IPS-11a (cell line): ENCODE results near the gene CASQ1.

ENCODE experiments used
- H3K4me3 ChIP-seq: one replicate; pipeline ENCODE4 v1.5.1; 2013; ENCODE audit warnings: low read depth, low read length, control low read depth

The CASQ1 gene

DNA sequence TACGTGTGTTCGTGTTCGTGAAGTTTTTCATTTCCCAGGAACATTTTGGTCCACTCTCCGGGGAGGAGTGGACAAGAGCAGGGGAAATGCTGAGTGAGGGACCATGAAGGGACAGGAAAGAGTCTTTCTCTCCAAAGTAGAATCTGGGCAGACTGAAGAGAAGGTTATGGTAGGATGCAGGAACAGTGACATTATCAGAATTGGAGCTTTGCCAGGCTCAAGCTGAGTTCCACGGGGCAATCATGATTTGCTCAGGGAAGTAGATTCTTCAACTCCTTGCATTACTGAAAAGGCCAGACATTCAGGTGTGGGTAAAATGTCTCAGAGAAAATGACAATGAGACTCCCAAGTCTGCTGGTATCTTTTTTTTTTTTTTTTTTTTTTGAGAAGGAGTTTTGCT, 22.4 kb upstream of the CASQ1 start:
- H3K4me3 ChIP-seq: no peak overlapping the region

DNA sequence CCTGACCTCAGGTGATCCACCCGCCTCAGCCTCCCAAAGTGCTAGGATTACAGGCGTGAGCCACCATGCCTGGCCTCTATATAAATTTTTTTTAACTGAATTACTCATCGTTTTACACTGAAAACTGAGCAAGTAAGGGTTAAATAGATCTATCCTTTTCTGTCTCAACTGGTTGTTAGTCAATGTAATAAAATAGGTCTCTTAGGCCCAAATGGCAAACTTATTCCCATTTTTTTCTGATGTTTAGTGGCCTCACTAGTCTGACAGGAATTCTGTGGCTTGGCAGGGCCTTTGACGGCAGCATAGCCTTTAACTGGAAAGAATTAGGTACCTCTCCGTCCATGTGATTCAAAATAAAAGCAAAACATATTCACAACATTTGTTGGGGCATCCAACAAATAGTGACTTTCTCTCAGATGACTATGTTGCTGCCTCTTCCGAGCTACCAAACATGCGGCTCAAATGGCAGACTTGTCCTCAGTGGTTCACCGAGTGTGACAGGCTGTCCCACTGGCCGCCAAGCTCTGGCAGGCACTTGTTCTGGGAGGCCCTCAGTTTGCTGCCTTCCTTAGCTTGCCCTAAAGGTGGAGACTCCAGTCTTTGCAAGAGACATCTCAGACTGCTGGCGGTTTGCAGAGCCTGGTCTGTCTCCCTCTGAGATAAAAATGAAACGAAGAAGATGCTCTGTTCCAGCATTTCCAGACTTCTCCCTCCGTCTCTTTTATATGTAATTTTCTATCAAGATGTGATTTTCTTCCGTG, 21.6 kb upstream of the CASQ1 start:
- H3K4me3 ChIP-seq: no peak overlapping the region

DNA sequence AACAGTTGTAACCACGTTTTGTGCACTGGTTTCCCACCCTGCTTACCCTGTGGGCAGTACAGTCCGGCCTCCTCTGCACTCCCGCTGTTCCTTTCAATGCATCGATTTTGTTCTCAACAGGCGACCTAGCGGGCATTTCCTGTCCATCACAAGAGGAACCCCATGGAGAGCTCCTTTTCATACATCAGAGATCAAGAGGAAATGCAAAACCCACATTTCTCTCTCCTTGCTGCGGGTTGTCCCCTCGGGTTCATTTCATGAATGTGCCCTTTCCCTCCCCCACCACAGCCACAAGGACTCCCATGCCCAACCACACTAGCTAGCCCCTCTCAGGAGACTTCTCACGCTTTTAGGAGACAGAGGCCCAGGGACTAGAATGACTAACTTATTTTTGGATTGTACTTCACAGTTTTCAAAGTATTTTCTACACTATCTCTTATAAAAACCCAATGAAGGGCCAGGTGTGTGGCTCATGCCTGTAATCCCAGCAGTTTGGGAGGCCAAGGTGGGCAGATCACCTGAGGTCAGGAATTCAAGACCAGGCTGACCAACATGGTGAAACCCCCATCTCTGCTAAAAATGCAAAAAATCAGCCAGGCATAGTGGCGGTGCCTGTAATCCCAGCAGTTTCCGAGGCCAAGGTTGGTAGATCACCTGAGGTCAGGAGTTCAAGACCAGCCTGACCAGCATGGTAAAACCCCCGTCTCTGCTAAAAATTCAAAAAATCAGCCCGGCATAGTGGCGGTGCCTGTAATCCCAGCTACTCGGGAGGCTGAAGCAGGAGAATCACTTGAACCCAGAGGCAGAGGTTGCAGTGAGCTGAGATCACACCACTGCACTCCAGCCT, 20.6 kb upstream of the CASQ1 start:
- no peak overlapping the region for H3K4me3 ChIP-seq

DNA sequence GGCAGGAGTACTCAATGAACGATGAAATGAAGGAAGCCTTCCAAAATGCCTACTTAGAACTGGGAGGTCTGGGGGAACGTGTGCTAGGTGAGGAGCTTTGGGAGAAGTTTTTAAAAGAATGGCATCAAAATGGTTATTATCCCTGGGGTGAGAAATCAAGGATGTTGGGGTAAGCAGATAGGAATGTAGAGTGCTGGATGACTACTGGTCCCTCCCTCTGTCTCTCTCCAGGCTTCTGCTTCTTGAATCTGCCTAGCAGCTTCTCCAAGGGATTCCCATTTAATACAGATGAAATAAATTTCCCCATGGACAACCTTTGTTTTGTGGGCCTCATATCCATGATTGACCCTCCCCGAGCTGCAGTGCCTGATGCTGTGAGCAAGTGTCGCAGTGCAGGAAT, 19.0 kb upstream of the CASQ1 start:
- no peak overlapping the region for H3K4me3 ChIP-seq

DNA sequence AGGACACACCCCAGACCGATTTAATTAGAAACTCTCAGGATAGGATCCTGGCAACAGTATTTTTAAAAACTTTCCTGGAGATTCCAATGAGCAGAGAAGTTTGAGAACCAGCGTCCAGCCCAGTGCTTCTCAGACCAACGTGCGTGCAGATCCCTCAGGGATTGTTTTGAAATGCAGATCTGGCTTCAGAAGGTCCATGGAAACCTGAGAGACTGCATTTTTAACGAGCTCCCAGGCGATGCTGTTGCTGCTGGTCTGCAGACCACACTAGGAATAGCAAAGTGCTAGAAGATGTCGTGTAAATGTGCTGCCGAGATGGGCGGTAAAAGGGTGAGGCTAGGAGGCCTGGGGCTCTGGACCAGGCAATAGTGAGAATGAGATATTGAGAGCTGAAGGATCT, 18.4 kb upstream of the CASQ1 start:
- no peak overlapping the region for H3K4me3 ChIP-seq

DNA sequence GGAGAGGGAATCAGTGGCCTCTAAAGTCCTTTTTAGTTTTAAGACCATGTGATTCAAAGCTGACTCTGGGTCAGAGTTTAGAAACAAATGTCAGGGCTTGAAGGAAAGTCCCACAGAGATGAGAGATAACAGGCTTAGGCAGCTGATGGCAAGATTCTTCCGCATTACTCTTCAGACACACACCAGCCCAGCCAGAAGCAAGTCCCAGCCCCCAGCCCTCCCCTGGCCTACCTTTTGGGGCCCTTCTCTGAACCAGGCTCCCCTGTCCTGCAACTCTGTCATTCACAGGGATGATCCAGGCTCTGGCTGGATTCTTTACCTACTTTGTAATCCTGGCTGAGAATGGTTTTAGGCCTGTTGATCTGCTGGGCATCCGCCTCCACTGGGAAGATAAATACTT, 13.1 kb upstream of the CASQ1 start:
- no peak overlapping the region for H3K4me3 ChIP-seq

DNA sequence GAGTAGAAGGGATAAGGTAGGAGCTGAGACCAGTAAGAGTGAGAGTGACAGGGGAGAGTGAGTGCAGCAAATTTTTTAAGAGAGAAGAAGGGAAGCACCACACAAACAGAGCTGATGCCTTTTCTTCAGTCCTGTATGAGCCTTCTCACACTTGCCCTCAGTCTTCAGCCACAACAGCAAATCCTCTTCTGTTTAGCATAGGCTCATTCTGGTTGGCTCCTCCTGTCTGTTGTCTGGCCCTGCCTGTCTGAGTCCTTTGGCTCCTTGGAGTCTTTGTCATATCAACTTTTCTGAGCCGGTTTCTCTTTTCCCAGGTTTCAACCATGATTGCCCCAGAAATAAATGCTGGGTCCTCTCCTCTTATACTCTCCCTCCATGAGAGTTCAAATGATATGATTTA, 12.7 kb upstream of the CASQ1 start:
- no peak overlapping the region for H3K4me3 ChIP-seq

DNA sequence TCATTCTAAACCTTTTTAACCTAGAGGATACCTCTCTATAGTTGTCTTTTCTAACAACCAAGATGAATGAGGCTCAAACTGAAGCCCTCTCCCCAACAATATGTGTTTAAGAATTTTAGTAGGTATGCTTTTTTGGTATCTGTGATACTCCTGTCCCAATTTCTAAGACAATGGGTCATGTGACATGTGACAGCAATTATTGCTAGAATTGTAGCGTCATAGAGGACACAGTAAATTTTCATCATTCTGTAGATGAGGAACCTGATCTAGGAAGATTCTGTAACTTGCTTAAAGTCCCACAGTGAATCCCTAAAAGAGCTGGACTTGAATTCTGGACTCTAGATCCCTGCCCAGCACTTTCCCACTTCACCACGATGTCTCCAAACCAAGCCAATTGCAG, 11.6 kb upstream of the CASQ1 start:
- H3K4me3 ChIP-seq: no peak overlapping the region

DNA sequence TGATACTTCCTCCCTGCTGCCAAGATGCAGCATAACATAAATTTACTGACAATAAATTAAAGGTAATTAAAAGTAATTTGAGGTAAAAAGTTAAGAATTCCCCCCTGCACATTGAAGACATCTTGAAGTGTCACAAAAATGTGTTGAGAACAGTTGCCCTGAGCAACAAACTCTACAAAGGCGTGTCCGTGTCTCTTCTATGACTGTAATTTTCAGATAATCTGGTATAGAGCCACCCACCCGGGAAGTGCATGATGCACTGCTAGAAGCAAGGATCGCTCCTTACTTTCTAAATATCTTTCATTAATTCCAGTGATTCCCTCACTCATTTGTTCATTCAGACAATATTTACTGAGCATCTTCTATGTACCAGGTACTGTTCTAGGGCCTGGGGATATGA, 11.0 kb upstream of the CASQ1 start:
- H3K4me3 ChIP-seq: no peak overlapping the region

DNA sequence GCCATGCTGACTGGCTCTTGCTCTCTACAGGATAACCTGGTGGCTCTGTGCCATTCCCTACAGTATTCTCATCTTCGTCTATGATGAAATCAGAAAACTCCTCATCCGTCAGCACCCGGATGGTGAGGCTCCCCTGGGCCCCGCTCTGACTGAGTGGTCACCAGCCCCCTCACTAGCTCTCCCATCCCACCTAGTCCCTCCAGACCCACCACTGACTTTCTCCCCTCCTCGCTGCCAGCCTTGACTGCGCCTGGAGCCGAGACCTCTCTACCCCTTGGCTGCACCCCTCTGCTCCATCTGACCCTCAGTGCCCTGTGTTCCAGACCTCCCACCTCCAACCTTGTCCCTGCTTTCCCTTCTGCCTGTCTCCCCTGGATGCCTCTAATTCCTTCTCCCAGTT, 4.1 kb upstream of the CASQ1 start:
- no peak overlapping the region for H3K4me3 ChIP-seq

DNA sequence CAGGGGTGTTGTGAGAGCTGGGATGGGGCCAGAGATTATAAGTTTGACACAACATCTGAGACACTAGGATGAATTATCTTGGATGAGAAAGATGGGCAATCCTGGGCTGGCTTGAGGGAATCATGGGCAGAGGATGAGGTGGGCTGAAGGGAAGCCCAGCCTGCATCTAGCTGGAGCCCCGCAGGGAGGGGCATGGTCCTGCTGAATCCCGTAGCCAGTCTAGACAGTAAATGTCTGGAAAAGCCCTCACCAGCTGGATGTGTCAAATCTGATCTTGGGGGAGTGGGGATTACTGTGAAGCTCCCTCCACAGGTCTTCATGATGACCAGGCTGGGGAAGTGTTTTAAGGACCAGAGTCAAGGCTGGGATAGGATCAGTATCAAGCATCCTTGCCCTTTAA, 3.6 kb upstream of the CASQ1 start:
- H3K4me3 ChIP-seq: no peak overlapping the region

DNA sequence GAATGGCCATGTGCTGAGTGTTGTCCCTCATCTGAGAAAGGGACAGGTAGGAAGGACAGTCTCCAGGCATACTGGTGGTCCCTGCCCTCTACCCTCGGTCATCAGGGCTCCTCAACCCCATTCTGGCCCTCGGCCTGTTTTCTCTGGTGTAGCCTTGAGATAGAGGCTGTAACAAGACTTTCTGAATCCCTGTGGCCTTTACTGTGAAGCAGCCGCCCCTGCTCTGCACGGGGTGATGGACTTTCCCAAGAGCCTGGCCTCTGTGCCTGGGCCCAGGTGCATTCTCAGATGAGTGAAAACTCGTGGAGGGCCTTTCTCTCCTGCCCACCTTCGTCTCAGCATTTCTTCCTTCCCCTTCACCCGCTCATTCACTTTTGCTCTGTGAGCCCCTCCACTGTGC, 3.0 kb upstream of the CASQ1 start:
- H3K4me3 ChIP-seq: no peak overlapping the region

DNA sequence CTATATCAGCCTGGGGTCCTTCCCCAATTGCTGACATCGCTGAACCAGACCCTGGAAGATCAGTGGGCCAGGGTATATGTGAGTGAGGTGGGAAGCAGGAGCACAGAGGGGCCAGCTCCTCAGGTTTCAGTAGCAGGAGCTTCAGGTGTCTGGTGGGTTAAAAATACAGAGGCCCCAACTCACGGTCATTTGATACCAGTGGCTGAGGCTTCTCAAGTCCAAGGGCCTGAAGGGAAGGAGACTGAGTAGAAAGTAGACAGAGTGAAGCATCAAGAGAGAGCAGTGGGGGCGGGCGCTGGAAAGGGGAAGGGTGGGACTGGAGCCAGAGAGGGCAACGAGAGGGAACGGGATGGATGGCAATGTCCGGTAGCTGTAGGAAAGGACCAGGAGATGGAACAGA, 2.0 kb upstream of the CASQ1 start:
- H3K4me3 ChIP-seq: no peak overlapping the region

DNA sequence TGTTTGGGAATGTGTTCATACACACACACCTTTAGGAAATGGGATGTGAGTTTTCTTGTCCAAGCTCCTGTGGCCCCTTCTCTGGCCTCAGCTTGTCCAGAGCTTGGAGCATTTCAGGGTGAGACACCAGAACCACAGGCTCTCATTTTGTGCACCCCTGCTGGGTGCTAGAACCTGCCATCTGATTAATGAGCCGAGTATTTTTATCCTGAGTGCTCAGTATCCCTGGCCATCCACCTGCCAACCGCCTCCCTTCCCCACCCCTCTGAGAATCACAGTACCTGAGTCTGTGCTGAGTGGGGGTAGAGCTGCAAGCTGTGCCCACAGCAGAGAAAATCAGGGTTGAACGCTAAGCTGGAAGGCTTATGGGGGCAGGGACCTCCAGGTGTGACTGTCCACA, 1.4 kb downstream of the CASQ1 start:
- H3K4me3 ChIP-seq: no peak overlapping the region

DNA sequence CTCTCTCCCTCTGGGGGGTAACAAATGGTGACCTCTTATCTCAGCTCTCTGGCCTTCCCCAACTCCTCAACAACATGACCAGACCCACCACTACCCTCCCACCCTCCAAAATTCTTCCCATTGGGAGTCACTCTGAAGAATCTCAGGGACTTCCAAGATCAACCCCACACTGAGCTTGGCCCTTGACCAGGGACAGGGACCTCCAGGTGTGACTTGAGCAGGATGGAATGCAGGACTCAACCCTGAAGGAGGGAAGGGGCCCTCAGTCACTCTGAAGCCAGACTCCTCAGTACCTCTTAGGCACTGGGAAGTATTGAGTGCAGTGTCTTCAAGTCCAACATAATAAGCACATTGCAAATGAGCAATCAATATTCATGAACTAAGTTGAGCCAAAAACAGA, 1.9 kb downstream of the CASQ1 start:
- H3K4me3 ChIP-seq: no peak overlapping the region

DNA sequence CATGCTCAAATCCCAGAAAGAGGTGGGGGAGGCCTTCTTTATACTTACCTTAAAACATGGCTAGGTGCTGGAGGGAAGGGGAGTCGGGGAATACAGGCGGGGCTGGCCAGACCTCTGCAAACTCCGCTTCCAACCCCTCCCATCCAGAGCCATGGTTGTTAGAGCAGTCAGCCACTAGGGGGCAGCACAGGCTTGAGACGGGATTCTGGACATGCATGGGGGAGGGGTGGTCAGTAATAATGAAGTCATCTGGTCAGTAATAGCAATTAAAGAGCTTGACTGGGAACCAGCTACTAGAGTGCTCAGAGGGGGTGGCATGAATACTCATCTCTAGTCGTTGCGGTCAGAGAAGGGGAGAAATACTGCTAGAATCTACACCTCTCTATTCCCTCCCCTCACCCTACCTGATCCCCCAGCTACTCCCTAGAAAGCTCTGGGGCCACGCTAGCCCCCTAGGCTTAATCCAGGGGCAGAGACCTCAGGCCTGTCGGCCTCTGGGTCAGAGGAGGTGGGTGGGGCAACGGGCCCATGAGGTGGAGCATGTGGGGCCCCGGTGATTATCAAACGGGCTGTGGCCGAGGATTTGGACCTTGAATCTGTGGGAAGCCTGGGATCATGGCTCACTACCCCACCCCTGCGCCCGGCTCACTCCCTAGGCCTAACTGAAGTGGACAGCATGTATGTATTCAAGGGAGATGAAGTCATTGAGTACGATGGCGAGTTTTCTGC, 2.9 kb downstream of the CASQ1 start:
- H3K4me3 ChIP-seq: no peak overlapping the region

DNA sequence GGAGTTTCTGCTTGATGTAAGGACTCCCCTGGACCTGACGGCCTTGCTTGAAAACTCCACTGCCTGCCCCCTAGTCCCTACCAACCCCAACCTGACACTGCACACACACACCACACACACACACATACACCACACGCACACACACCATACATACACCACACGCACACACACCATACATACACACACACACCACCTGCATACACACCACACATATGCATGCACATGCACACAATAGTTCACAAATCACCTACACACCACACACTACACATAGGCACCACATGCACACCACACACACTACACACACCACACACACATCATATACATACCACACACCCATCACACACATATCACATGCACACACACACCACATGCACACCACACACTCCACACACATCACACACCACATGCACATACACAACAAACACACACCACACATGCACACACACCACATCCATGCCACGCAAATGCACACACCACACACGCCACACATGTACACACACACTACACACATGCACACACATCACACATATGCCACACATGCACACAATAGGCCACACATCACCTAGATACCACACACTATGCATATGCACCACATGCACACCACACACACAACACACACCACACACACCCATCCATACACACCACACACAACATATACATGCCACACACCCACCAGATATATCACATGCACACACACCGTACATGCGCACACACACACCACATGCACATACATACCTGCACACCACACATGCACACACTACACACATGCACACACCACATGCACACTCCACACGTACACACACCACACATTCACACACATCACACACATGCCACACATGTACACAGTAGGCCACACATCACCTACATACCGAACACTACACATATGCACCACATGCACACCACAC, 3.7 kb downstream of the CASQ1 start:
- no peak overlapping the region for H3K4me3 ChIP-seq

DNA sequence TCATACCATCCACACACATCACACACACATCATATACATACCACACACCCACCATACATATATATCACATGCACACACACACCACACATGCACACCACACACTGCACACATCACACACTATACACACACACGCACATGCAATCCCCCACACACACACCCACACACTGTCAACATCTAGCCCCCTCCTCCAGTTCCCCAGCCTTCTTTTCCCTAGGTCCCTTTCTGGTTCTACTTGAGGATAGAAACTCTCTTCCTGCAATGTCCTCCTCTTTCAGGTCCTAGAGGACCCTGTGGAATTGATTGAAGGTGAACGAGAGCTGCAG, 4.3 kb downstream of the CASQ1 start:
- H3K4me3 ChIP-seq: no peak overlapping the region

DNA sequence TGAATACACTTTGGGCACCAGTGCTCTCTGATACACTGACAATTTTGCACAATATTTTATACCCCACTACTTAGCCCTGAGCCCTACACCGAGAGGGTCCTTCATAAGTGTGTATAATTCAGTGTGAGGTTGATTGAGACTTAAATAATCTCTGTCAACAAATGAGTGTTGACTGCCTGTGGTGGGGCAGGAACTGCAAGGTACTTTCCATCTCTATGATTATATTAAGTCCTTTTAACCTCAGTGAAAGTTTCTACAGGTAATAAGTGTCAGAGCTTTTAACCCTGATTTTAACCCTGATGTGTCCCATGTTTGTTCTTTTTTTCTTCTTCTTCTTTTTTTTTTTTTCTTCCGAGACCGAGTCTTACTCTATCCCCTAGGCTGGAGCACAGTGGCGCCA, 5.8 kb downstream of the CASQ1 start:
- H3K4me3 ChIP-seq: no peak overlapping the region

DNA sequence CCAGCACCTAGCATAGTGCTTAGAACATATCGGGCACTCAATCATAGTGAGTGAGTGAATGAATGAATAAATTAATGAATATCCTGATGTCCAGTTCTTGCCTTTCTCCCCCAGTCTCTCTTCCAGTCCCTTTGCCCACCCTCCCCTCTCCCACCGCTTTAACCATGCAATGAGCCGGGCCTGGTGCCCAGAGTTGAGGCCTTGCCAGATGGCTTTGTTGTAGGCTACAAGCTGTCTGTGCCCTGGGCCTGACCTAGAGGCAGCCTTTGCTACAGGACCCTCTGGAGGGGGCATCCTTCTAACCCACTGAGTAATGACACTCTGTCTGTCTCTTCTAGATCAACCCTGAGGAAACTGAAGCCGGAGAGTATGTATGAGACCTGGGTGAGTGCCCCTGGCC, 6.9 kb downstream of the CASQ1 start:
- no peak overlapping the region for H3K4me3 ChIP-seq

DNA sequence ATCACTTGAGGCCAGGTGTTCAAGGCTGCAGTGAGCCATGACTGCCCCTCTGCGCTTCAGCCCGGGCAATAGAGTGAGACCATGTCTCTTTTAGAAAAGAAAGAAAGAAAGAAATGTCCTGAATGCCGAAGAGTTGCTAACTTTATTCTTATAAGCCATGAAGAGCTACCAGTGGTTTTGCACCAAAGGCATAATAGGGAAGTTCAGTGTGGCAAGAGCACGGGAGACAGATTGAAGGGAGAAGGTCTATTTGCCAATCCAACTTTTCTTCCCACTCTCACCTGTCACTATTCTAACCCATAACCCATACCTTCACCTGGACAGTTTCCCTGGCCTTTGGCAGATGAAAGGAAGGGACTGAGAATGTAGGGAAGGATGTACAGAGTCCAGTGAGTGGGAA, 10.4 kb downstream of the CASQ1 start:
- H3K4me3 ChIP-seq: no peak overlapping the region
